ENCODE measurements around the gene S100A2.

Gene S100A2

GRCh38 chr1:153513023-153513422 lies 52.6 kb downstream of the S100A2 start:
- no peaks in the 10 kb centered on the region for H4K20me1 ChIP-seq (ENCODE audit: control insufficient read depth, insufficient read depth, low read depth, low read length)
- H3K27ac ChIP-seq (ENCODE audit: low read depth, low read length), result no peak overlapping the region
- no peaks in the 10 kb centered on the region for H3K9me3 ChIP-seq (ENCODE audit: control insufficient read depth, insufficient read depth, low read length)
- H3K9me2 ChIP-seq (replicated peaks; ENCODE audit: control insufficient read depth, low read length), result no peaks in the 10 kb centered on the region
- no peaks in the 10 kb centered on the region for H3F3A ChIP-seq (ENCODE audit: control insufficient read depth, insufficient read depth)
- no peak overlapping the region for H3K4me3 ChIP-seq (ENCODE audit: low read length)
- H3K4me1 ChIP-seq (ENCODE audit: control insufficient read depth, low read length), result peaks cover 5% of the 10 kb centered on the region; the same call in 1 of the 2 replicates
- no peak overlapping the region for H3K4me2 ChIP-seq (ENCODE audit: low read length)
- H3K27me3 ChIP-seq (ENCODE audit: control insufficient read depth, low read length), result 0 out of 2 replicates have a peak, but pooled peaks cover 3% of the 10 kb centered on the region
- H3K36me3 ChIP-seq (ENCODE audit: control insufficient read depth, low read length), result no peaks in the 10 kb centered on the region
- TF ChIP-seq EZH2phosphoT487 (IDR thresholded peaks at IDR 0.05; ENCODE audit: borderline replicate concordance, low read length) (no peak), CTCF (IDR thresholded peaks at IDR 0.05; ENCODE audit: low read depth, low read length, poor library complexity, severe bottlenecking) (no peak)
- H3K79me2 ChIP-seq (ENCODE audit: control insufficient read depth, low read length), result no peaks in the 10 kb centered on the region

Measured in DOHH2 (cell line).